ENCODE data around the gene FAU. TPM values are rescaled to one million over a fixed set of nuclear protein-coding genes. Genes with fewer than 3 reads are reported as not detected.
A peak's percentile ranks its signal among the peaks of the same experiment; 100 is the strongest.

Gene FAU
- total and polyA plus RNA-seq, 9 of the 15 experiments (the other 6 are each of a cell fraction or from before 2014, with no cell fraction given): 433 to 1,827 (median 942) TPM

GRCh38 chr11:65150509-65151299 is 28.8 kb upstream of the FAU start (continued):
- no peak for TF ChIP-seq KLF10 (CRISPR knock-in tag; IDR thresholded peaks at IDR 0.05)
- no peak for TF ChIP-seq ZSCAN29 (IDR thresholded peaks at IDR 0.05)
- no peak for TF ChIP-seq E2F1 (CRISPR knock-in tag; IDR thresholded peaks at IDR 0.05)
- TF ChIP-seq NR0B1 (IDR thresholded peaks at IDR 0.05; ENCODE audit: partially characterized antibody): no peak
- no peak for TF ChIP-seq ZNF77 (CRISPR knock-in tag; IDR thresholded peaks at IDR 0.05)
- no peak for TF ChIP-seq HIVEP1 (CRISPR knock-in tag; IDR thresholded peaks at IDR 0.05)
- no peak for TF ChIP-seq BMI1 (IDR thresholded peaks at IDR 0.05; ENCODE audit: low read length)
- TF ChIP-seq ZBTB7A (IDR thresholded peaks at IDR 0.05; ENCODE audit: borderline replicate concordance, control insufficient read depth, low read depth, low read length): no peak
- TF ChIP-seq CHD1 (IDR thresholded peaks at IDR 0.05; ENCODE audit: low read length): no peak
- TF ChIP-seq ZMIZ1 (IDR thresholded peaks at IDR 0.05; ENCODE audit: low read depth in 2 of 2, low read length in 2 of 2): no peak
- no peak for TF ChIP-seq OTX1 (CRISPR knock-in tag; IDR thresholded peaks at IDR 0.05)
- TF ChIP-seq JUNB (CRISPR knock-in tag; conservative IDR thresholded peaks at IDR 0.05): no peak
- peak in 1 of 2 experiments; percentile 61; a peak in 1 of 4 replicates for TF ChIP-seq UBTF (IDR thresholded peaks at IDR 0.05; ENCODE audit: borderline replicate concordance in 1 of 2, low read depth in 2 of 2, low read length in 2 of 2)
- no peak for TF ChIP-seq PTBP1 (IDR thresholded peaks at IDR 0.05; ENCODE audit: low read depth, low read length)
- no peak for TF ChIP-seq ZKSCAN1 (IDR thresholded peaks at IDR 0.05; ENCODE audit: low read depth, low read length)
- no peak for TF ChIP-seq ZNF282 (CRISPR knock-in tag; IDR thresholded peaks at IDR 0.05)
- no peak for TF ChIP-seq HEY1 (CRISPR knock-in tag; IDR thresholded peaks at IDR 0.05; ENCODE audit: borderline replicate concordance)
- no peak for TF ChIP-seq NFE2L1 (tag; IDR thresholded peaks at IDR 0.05; ENCODE audit: borderline replicate concordance, low read depth)
- no peak for TF ChIP-seq SMAD1 (IDR thresholded peaks at IDR 0.05; ENCODE audit: low read depth, low read length, partially characterized antibody)
- no peak for TF ChIP-seq PHF21A (IDR thresholded peaks at IDR 0.05; ENCODE audit: borderline replicate concordance, low read depth)
- TF ChIP-seq YBX1 (IDR thresholded peaks at IDR 0.05): no peak
